A549 treated with AZD2906 at 1 μM for 4 hours (cell line): ENCODE data around the gene MPZL2. TPM values are rescaled to one million over a fixed set of nuclear protein-coding genes. Genes with fewer than 3 reads are reported as not detected.

Source experiments
- total RNA-seq: library from RNA; stranded (reverse); fragments of 200-300 nt; extraction: Qiagen RNA extraction; gene quantifications from 5 replicates; pipeline ENCODE4 v1.2.3, GENCODE V29; 2022

MPZL2 gene
- 0.03 to 0.08 TPM (median 0.05 TPM) in 3 of 5 replicates, not detected in the others for total RNA-seq

DNA sequence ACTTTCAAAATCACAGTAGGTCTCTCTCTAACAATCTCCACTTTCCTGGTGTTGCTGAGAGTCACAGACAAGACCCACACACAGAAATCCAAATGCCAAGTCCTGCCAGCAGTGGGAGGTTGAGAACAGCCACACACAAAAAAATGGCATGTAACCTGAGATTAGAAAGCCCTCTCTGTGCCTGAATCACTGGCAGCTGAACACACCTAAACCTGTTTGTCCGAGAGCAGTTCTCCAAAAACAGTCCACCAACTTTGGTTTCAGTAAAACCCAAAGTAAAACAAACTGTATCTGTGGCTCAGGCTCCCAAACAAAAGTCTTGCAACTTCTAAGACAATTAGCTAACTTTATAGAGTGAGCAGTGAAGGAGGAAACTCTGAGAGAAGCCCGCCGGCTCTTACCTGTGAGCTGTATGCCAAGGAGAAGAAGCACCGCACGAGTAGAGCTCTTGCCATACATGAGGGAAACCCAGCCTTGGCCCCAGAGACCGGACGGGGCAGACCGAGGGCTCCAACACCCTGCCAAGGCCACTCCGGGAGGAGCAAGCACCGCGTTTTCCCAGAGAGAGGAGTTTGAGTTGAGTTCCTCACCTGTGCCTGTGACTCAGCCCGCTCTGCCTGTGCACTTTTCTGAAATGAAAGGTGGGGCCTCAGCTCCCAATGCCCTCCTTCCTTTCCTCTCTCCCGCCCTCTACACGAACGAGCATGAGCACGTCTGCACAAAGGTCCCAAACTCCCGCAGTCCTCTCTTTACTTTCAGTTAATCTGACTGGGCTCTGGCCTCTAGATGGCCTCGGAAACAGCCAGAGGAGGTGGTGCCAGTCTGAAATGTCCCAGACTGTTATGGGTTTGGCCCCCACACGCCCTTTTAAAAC, at the start of gene MPZL2:
Gene MPZL2 (minus strand): TSS at position 603 of the 874 bp plus-strand sequence. CDS start 144 bp downstream, at position 459.

DNA sequence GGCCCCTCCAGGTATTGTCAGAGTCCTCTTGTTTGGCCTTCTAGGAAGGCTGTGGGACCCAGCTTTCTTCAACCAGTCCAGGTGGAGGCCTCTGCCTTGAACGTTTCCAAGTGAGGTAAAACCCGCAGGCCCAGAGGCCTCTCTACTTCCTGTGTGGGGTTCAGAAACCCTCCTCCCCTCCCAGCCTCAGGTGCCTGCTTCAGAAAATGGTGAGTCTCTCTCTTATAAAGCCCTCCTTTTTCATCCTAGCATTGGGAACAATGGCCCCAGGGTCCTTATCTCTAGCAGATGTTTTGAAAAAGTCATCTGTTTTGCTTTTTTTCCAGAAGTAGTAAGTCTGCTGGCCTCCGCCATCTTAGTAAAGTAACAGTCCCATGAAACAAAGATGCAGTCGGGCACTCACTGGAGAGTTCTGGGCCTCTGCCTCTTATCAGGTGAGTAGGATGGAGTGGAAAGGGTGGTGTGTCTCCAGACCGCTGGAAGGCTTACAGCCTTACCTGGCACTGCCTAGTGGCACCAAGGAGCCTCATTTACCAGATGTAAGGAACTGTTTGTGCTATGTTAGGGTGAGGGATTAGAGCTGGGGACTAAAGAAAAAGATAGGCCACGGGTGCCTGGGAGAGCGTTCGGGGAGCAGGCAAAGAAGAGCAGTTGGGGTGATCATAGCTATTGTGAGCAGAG, 40.6 kb upstream of the MPZL2 start, which contains the start of gene CD3E:
Gene CD3E (plus strand): TSS at position 163 of the 681 bp plus-strand sequence. CDS start 223 bp downstream, at position 386.

DNA sequence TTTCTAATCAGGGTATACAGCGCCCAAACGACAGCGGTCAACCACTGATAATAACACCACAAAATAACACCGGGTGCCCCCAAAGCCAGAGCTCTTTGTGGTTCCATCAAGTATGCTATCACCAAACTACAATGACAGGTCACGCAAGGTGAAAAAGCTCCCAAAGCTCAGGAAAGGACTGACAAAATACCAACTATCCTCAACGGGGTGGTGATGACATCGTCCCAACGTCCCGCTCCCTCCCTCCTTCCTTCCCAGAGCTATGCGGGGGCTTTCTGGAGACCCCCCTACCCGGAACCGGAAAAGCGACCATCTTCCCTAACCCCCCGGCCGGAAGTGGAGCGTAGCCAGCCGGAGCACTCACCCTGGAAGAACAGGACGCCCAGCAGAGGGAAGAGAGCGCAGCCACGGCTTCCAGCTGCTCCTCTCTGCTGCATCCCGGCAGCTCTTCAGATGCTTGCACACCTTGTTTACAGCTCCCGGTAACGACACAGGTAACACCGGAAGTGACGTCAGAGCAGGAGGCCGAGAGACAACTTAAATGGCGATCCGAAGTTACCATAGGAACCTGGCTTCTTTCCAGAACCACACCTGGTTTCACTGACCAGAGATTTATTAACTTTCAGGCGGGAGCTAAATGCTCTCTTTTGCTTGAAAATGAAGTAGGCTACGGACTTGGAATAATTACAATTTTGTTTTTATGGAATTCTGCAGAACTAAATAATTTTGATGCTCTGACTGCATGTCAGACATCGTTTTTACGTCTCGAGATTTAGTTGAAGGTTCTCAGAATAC, 12.0 kb downstream of the MPZL2 start, which contains the start of gene MPZL3:
Gene MPZL3 (minus strand): TSS at position 508 of the 795 bp plus-strand sequence. CDS start 71 bp downstream, at position 437.

DNA sequence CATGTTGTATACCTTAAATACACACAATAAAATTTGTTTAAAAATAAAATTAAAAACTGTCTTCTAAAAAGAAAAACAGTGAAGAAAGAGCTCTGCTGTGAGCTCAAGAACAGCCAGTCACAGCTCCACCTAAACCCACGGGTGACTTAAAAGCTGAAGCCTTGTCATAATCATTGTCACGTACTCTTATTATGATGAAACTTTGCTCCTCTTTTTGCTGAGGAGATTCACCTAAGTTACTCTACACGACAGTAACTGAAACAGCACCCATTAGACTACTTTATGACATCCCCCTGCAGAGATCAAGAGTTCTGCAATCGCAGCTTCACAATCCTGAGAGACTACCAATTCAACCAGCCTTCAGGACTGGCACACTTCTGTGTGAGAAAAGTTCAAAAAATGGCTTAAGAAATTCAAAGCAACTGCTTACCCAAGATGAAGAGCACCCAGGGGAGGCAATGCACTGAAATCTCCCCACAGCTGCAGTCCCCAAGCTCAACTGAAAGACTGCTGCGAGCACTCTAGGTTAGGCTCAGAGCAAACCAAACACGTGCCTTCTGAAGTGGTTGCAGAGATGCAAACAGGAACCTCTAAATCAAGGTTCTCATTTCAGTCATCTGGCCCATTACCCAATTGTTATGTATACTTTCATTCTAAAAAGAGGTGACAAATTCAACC, 39.4 kb downstream of the MPZL2 start, which contains the start of gene JAML:
Gene JAML (minus strand): TSS at position 501 of the 678 bp plus-strand sequence. CDS start 10,145 bp downstream, outside the sequence.

Other genes starting within 250 kb of the MPZL2 start
- gene TMPRSS4, start 187.2 kb downstream of the MPZL2 start, total RNA-seq = not detected in 5 replicates
- gene SMIM35, start 177.3 kb downstream of the MPZL2 start, total RNA-seq = not detected in 5 replicates
- 0.01 to 0.05 TPM (median 0.04 TPM) in 4 of 5 replicates, not detected in the other for gene SCN4B, start 111.5 kb downstream of the MPZL2 start, total RNA-seq
- not detected in 5 replicates for gene SCN2B, start 87.7 kb downstream of the MPZL2 start, total RNA-seq
- not detected in 5 replicates for gene JAML, start 39.3 kb downstream of the MPZL2 start, total RNA-seq
- gene MPZL3, start 11.9 kb downstream of the MPZL2 start, total RNA-seq = 0.21 to 0.34 TPM (median 0.25 TPM) in 5 replicates
- not detected in 5 replicates for gene CD3E, start 40.4 kb upstream of the MPZL2 start, total RNA-seq
- gene CD3D, start 78.4 kb upstream of the MPZL2 start, total RNA-seq = not detected in 5 replicates
- not detected in 5 replicates for gene CD3G, start 80.0 kb upstream of the MPZL2 start, total RNA-seq
- gene UBE4A, start 95.3 kb upstream of the MPZL2 start, total RNA-seq = 8.1 to 10.9 TPM (median 9.1 TPM) in 5 replicates
- gene ATP5MG, start 137.3 kb upstream of the MPZL2 start, total RNA-seq = 146 to 195 TPM (median 184 TPM) in 5 replicates
- 10.1 to 15.4 TPM (median 11.7 TPM) in 5 replicates for gene KMT2A, start 172.2 kb upstream of the MPZL2 start, total RNA-seq